ENCODE data around the gene ERO1B. TPM values are rescaled to one million over a fixed set of nuclear protein-coding genes. Genes with fewer than 3 reads are reported as not detected.

ERO1B gene
- polyA plus RNA-seq, 3 donors, result 2.6 to 91.2 (median 6.5) TPM

DNA sequence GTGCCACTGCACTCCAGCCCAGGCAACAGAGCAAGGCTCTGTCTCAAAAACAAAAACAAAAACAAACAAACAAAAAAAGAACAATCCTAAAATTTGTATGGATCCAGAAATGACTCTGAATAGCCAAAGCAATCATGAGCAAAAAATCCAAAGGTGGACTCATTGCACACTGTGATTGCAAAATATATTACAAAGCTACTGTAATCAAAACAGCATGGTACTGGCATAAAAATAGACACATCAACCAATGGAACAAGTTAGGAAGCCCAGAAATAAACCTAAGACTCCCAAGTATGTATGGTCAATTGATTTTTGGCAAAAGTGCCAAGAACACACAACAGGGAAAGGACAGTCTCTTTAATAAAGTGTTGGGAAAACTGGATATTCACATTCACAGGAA, 19.9 kb downstream of the ERO1B start:
- H3K27ac ChIP-seq (ENCODE audit: low read depth, low read length), result no peak overlapping the region

DNA sequence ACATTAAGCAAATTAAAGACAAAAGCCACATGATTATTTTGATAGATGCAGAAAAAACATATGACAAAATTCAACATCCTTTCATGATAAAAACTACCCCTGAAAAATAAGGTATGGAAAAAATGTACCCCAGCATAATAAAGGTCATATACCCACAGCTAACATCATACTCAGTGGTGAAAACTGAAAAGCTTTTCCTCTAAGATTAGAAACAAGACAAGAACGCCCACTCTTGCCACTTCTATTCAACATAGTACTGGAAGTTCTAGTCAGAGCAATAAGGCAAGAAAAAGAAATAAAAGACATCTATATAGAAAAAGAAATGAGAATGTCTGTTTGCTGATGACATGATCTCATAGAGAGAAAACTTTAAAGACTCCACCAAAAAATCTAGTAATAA, 20.7 kb downstream of the ERO1B start:
- 91 to 95% (median 94%) methylated on average over 1 of the region's 1 CpG for WGBS, 3 donors
- H3K27ac ChIP-seq (ENCODE audit: low read depth, low read length), result no peak overlapping the region

DNA sequence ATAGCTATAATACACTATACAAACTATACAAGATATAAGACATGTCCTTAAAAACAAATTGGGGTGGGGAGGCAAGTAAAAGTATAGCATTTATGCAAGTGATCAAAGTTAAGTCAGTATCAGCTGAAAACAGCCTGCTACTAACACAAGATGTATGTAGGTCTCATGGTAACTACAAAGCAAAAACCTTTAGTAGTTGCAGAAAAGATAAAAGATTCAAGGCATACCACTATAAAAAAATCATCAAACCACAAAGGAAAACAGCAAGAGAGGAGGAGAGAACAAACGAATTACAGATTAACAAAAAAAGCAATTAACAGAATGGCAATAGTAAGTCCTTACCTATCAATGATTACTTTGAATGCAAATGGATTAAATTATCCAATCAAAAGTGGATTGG, 22.7 kb downstream of the ERO1B start:
- 64 to 93% (median 83%) methylated on average over 1 of the region's 1 CpG for WGBS, 3 donors
- no peak overlapping the region for H3K27ac ChIP-seq (ENCODE audit: low read depth, low read length)

DNA sequence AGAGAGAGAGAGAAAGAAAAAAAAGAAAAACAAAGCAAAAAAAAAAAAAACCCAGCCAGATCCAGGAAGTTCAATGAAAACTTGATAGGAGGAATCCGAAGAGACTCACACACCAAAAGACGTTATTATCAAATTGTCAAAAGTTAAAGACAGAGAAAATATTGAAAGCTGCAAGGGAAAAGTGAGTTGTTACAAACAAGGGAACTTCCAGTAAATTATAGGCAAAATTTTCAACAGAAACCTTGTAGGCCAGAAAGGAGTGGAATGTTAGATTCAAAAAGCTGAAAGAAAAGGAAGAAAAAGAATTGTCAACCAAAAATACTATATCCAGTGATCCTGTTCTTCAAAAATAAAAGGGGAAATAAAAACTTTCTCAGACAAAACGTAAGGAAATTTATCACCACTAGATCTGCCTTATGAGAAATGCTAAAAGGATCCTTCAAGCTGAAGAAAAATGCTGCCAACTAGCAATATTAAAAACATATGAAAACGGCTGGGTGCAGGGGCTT, 23.6 kb downstream of the ERO1B start:
- WGBS, 3 donors, result 79 to 92% (median 89%) methylated on average over 4 of the region's 4 CpGs
- no peak overlapping the region for H3K27ac ChIP-seq (ENCODE audit: low read depth, low read length)

DNA sequence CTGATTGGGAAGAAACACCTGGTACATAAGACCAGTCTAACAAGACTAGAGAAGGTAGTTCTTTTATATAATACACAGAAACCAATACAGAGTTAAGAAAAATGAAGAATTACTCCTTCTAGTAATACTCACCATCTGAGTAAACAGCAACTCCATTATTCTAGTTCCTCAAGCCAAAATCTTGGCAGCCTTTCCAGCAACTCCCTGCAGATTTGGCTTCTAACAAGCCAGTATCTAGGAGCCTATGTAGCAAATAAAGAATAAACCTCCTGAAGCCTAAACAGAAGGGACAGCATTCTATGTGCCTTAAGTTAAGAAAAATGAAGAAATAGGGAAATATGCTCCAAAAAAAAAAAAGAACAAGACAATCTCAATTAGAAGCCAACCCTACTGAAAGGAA, 24.5 kb downstream of the ERO1B start:
- H3K27ac ChIP-seq (ENCODE audit: low read depth, low read length), result no peak overlapping the region

DNA sequence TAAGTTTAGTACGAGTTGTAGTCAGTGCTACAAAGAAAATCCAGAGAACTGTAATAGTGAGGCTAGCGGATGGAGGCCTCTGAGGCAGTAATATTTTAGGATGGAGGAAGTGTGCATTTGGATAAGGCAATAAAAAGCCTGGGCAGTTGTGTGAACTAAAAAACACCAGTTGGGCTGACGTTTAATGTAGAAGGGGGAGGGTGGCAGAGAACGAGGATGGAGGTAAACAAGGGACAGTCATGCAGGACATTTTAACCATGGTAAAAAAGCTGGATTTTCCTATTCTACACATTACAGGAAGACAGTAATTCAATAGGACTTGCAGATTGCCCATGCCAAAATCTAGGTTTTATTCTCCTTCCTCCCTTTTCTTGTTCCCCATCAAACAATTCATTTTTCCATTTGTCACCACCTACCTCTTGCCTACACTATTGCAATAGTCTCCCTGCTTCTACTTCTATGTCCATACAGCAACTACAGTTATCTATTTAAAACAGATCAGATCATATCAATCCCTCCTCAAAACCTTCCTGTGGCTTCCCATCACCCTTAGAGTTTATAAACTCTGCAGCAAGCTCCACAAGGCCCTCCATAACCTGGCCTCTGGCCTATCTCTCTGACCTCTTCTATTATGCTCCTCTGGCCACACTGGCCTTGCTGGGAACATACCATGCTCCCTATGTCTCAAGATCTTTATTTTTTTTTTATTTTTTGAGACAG, 27.7 kb downstream of the ERO1B start:
- WGBS, 3 donors, result 60 to 86% (median 75%) methylated on average over 4 of the region's 4 CpGs
- no peak overlapping the region for H3K27ac ChIP-seq (ENCODE audit: low read depth, low read length)

DNA sequence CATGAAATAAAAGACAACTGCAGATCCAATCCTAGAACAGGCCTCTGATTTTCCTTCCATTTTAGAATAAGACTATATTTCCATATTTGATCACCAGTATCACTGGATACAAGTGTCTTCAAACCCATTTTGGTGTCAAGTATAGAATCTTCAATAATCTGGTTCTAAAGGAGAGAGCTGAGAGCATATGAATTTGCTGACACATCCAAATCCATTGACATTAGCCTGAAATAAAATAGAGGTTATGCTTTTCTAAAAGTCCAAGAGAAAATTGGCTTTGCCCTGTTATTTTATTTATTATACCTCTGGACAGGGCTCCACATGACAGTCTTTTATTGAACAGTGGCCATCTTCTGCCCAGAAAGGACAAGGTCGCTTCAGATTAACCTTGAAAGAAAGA, 28.6 kb downstream of the ERO1B start:
- 70 to 97% (median 96%) methylated on average over 1 of the region's 1 CpG for WGBS, 3 donors
- H3K27ac ChIP-seq (ENCODE audit: low read depth, low read length), result no peak overlapping the region

DNA sequence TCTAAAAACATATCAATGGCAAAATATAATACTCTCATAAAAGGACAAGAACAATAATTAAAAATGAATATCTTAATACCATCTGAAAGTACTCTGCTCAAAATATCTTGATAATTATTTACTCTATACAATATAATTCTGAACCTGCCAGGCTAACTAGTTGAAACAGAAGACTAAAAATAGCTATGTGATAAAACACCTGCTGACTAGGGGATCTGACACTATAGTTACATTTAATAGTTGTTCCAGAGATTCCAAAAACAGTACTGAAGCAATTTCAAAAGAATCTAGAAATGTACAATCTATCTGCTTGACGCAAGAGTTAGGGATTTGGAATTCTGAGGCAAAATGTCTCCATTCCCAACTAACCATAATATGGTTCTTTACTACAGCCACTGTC, 30.2 kb downstream of the ERO1B start:
- 71 to 96% (median 95%) methylated on average over 1 of the region's 1 CpG for WGBS, 3 donors
- H3K27ac ChIP-seq (ENCODE audit: low read depth, low read length), result no peak overlapping the region

DNA sequence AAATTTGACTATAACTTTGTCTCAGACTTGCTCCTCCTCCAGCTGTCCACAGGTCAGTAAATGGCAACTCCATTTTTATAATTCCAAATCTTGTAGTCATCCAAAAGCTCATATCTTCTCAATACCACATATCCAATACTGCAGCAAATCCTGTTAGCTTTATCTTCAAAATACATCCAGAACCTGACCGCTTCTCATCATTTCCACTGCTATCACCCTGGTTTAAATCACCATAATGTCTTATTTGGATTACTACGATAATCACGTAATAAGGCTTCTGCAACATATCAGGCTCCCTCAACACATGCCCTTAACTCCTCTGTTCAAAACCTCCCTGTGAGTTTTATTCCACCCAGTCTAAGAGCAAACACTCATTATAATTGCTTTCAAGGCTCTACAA, 34.5 kb downstream of the ERO1B start:
- no peak overlapping the region for H3K27ac ChIP-seq (ENCODE audit: low read depth, low read length)
- 96 to 100% (median 98%) methylated on average over 3 of the region's 3 CpGs for WGBS, 3 donors

DNA sequence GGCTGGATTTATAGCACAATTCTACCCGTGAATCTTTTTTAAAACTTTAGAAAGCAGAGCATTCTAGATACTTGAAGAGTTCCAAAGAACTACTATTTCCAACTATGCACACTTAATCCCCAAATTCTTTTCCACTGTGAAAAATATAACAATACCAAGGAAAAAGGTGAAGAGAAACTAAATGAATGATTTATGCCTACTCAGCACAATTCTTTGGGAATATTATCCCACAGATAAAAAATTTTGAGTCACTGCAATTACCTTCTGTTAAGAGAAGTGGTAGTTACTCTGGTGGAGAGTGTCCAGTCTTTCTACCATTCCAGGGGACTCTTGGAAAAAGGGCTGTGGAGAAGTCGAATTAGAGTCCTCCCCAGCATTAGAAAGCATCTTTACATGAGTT, 39.2 kb downstream of the ERO1B start:
- WGBS, 3 donors, result 94 to 95% (median 95%) methylated on average over 2 of the region's 2 CpGs

DNA sequence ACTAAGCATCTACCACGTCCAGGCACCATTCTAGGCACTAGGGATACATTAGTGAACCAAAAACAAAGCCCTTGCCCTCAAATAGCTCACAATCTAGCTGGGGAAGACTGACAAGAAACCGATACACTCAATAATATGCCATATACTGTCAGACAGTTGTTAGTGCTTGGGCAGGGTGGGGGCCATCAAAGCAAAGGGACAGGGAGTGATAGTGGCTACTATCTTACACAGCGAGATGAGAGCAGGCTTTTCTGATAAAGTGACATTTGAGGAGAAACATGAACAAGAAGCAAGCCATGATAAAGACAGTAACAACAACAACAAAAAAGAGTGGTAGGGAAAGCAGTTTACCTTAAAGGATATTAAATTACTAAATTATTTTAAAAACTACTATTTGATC, 41.1 kb downstream of the ERO1B start:
- WGBS, 3 donors, result 92 to 97% (median 96%) methylated on average over 3 of the region's 3 CpGs

More for the DNA sequence above, 39.2 kb downstream of the ERO1B start:
- H3K27ac ChIP-seq (ENCODE audit: low read depth, low read length), result no peak overlapping the region

DNA sequence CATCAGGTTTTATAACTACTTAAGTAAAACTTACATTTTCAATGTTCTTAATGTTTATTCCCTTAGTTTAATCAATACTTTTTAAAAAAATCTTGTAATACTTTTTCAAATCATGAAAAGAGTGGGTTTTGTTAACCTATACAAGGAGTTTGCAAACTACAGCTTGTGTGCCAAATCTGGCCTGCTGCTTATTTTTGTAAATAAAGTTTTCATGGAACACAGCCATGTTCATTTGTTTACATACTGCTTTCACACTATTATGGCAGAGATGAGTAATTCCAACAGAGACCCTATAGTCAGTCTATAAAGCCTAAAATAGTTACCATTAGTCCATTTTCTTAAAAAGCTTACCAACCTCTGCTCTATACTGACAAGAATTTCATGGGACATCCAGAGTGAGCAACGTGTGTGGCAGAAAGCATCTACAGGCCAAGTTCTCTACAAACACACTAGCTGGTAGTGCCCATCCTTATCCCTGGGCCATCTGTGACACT, 42.6 kb downstream of the ERO1B start:
- WGBS, 3 donors, result 60 to 90% (median 84%) methylated on average over 1 of the region's 1 CpG
- no peak overlapping the region for H3K27ac ChIP-seq (ENCODE audit: low read depth, low read length)

More for the DNA sequence above, 41.1 kb downstream of the ERO1B start:
- no peak overlapping the region for H3K27ac ChIP-seq (ENCODE audit: low read depth, low read length)

DNA sequence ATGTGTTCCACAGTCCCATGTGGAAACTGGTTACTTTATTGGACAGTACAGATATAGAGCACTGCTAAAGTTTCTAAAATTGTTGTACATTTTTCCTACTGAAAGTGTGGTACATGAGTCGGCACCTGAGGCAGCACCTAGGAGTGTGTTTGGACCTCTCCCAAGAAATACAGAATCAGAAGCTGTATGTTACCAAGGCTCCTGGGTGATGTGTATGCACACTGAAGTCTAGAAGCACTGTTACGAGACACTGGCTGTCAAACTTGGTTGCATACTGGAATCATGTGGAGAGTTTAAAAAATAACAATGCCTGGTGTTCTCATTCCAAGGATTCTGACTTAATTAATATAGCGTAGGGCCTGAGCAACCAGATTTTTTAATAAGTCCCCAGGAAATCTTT, 46.6 kb downstream of the ERO1B start:
- 89 to 98% (median 96%) methylated on average over 3 of the region's 3 CpGs for WGBS, 3 donors

DNA sequence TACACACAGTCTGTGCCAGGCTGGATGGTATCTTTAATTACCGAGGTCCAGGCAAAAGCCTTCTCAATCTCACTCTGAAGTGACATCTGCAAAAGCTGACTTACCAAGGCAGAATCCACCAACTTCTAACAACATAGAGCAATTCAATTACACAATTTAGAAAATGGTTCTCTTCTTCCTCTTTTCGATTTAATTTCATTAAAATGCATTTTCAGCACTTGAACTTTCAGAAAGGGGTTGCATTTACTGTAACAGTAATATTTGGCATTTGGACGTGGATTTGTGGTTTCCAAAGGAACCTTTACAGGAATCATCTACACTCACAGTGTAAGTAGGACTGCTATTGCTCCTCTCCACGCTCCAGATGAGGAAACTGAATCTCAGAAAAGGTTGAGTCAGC, 53.3 kb downstream of the ERO1B start:
- no peak overlapping the region for H3K27ac ChIP-seq (ENCODE audit: low read depth, low read length)
- WGBS, 3 donors, result 58 to 90% (median 72%) methylated on average over 4 of the region's 4 CpGs

More for the DNA sequence above, 46.6 kb downstream of the ERO1B start:
- H3K27ac ChIP-seq (ENCODE audit: low read depth, low read length), result no peak overlapping the region

DNA sequence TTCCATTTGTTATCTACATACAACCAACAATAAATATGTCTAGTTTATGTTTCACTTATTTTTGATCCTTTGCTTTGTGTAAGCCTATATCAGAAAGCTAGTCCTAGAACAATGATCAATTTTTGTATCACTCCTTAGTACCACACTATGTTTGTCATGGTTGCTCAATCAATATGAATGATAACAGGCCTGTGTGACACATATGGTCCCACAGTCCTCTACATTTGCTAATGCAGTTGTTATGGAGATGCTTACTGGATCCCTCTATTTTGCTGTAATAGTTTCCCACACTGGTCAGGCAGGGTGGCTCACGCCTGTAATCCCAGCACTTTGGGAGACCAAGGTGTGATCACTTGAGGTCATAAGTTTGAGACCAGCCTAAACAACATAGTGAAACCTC, 59.1 kb downstream of the ERO1B start:
- H3K27ac ChIP-seq (ENCODE audit: low read depth, low read length), result no peak overlapping the region
- 95 to 100% (median 100%) methylated on average over 1 of the region's 1 CpG for WGBS, 3 donors

DNA sequence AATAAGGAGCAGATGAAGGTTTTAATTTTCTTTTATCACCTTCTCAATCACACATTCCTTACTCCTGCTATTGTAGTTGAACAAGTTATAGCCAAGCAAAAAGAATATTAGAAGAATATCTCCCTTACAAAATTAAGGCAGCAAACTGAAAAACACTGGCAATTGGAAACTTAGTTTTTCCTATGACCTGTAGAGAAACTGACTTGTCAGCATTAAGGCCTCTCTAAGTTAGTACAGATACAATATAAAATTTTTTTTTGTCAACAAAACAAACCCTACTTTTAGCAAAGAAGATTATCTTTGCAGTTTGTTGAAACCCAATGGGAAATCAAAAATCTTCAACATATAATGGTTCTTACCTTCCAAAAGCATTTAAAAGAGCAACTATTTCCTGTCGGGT, 61.3 kb downstream of the ERO1B start:
- WGBS, 3 donors, result 90 to 100% (median 97%) methylated on average over 1 of the region's 1 CpG
- H3K27ac ChIP-seq (ENCODE audit: low read depth, low read length), result no peak overlapping the region

DNA sequence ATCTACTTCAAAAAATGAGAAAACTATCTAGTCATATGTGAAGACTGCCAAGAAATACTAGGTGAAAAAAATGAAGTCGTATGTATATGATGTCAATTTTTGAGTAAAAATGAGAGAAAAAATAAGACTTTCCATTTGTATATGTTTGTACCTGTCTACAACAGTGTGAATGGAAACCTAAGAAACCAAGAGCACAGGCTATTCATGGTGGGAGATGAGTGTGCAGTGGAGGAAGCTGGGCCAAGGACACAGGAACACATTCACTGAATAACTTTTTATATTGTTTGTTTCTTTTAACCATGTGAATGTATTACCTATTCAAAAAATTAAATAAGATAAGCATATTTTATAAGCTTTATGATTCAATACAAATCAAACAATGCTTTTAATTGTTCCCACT, 67.0 kb downstream of the ERO1B start:
- no peak overlapping the region for H3K27ac ChIP-seq (ENCODE audit: low read depth, low read length)
- WGBS, 3 donors, result 83 to 92% (median 90%) methylated on average over 1 of the region's 1 CpG

DNA sequence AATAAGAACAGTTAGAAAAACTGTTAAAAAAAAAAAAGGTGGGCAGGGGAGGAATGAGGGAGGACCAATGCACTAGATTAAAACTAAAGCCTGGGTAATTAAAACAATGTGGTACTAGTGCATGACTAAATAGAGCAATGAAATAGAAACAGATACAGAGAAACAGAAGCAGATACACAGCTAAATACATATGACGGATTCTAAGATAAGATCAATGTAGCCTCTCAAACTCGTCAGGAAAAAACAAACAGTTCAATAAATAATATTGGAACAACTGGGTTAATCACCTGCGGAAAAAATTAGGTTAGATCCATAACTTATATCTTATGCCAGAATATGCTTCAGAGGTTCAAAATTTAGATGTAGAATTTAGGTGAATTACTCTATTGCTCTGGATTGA, 68.2 kb downstream of the ERO1B start:
- 71 to 94% (median 92%) methylated on average over 3 of the region's 3 CpGs for WGBS, 3 donors
- no peak overlapping the region for H3K27ac ChIP-seq (ENCODE audit: low read depth, low read length)

DNA sequence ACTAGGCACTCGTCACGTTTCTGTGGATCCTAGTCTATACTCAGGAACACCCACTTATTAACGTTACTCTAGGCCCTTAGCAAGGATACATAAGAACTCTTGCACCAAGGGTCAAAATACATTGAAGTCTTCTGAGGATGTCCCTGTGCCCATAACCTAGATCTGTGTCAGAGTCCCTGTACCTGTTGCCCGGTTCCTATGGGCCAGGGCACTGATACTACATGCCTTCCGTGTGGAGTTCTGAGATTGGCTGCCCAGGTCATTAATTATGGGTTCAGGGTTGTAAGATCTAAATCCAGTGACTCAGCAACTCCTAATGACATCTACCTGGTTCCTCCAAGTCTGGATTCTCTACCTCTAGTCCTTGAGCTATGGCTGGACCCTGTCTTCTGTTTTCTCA, 69.9 kb downstream of the ERO1B start:
- H3K27ac ChIP-seq (ENCODE audit: low read depth, low read length), result no peak overlapping the region
- WGBS, 3 donors, result 96 to 98% (median 97%) methylated on average over 5 of the region's 5 CpGs

DNA sequence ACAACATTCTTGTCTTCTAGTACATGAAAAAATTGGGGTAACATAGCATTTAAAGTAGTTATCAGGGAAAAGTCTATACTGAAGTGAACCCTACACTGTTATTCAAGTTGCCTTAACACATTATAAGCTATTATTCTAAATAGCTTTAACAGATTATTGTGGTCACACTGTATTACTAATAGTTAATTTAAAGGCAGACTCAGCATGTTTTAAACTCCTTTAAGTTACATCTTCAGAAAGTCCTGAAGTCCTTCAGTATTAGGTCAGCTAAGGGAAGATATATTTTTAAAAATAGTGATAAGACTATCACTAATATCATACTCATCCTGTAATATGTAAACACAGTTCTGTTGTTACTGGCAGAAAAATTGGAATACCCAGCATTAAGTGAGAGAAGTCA, 72.0 kb downstream of the ERO1B start:
- H3K27ac ChIP-seq (ENCODE audit: low read depth, low read length), result no peak overlapping the region

All from adipose tissue (tissue), 3 donors.